Tibial artery (tissue), 4 donors: ENCODE data around the gene RAB6A.

Experiments
- DNase-seq, 2 donors: peaks; one replicate each; pipeline ENCODE4 v3.0.0-alpha.2; 2019
- H3K27ac ChIP-seq, 2 donors: fragments of 200-600 bp; sonication (generic) in 1 of 2; 1 replicate in 1 of 2; 2 replicates in 1 of 2; pipeline ENCODE4 v1.5.1; 2018 to 2019; ENCODE audit warnings: mild to moderate bottlenecking in 1 of 2
- H3K27me3 ChIP-seq, 2 donors: fragments of 200-600 bp; sonication (generic) in 1 of 2; one replicate each; pipeline versions ENCODE4 v1.5.1 to v1.6.0; 2016 to 2019
- H3K36me3 ChIP-seq, 3 donors: fragments of 200-600 bp; sonication (generic) in 2 of 3; one replicate each; pipeline ENCODE4 v1.5.1; 2016 to 2019; ENCODE audit warnings: mild to moderate bottlenecking in 2 of 3
- H3K4me1 ChIP-seq, 4 donors: fragments of 200-600 bp; sonication (generic) in 2 of 4; 1 replicate in 3 of 4; 2 replicates in 1 of 4; pipeline ENCODE4 v1.5.1; 2016 to 2019
- H3K4me3 ChIP-seq, 2 donors: fragments of 200-600 bp; sonication (generic) in 1 of 2; 1 replicate in 1 of 2; 2 replicates in 1 of 2; pipeline ENCODE4 v1.5.1; 2018 to 2019; ENCODE audit warnings: mild to moderate bottlenecking in 2 of 2
- H3K9me3 ChIP-seq, 3 donors: fragments of 200-600 bp; sonication (generic) in 1 of 3; one replicate each; pipeline ENCODE4 v1.5.1; 2016 to 2019
- intact Hi-C: fragments of 100-400 bp; cut with DNase I; formaldehyde crosslinking; loops from one replicate; pipeline ENCODE4 v1.15.0; 2023; ENCODE audit warnings: low total_unique reads
- TF ChIP-seq, protein P1 (sequence below), 2 experiments: fragments of 200-600 bp in 1 of 2; fragments of 450-650 bp in 1 of 2; IDR thresholded peaks; one replicate each; pipeline ENCODE4 v1.5.1; 2017 to 2019; ENCODE audit warnings: antibody characterized with exemption in 2 of 2, mild to moderate bottlenecking in 1 of 2, moderate library complexity in 1 of 2

RAB6A gene

DNA sequence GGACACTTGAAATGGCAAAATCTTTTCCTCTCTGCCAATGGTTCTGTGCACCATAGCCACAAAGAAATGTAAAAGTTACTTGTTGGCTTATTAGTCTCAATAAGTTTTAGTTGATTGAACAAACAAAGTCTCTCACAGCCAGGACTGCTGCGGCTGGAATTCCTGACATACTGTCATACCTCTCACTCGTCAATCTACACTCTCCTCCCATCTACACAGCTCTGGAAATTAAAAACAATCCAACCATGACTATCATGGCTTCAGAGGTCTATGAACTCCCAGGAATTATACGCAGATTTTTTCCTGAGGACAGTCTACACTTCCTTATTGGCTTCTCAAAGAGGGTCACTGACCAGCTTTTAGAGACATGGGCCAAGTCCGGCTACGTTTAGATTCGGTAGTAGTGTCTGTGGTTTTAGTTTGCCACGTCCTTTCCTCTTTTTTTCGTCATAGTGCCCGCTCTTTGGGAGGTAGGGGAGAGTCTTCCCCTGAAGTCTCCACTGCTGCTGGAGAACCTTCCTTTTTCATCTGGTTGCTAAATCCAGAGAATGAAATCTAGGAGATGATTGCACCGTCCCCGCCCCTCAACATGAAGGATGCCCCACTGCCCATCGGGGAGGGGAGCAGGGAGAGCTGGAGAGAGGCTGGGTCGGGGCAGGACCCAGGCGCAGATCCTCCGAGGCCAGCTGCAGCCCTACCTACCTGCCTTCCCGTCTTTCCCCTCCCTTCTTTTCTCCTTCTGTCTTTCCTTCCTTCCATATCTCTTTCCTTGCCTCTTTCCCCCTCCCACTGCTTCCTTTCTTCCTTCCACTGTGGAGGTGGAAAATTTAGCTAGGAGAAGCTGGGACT lies 115.5 kb downstream of the RAB6A start:
- Histone ChIP-seq H3K27me3 (peaks cover 0 to 14% of the 10 kb centered on the region in 2 donors), H3K36me3 (no peaks in the 10 kb centered on the region), H3K4me1 (peaks cover 0 to 13% (median 5%) of the 10 kb centered on the region in 4 donors), H3K27ac (no peak overlapping the region), H3K9me3 (no peaks in the 10 kb centered on the region), H3K4me3 (no peak overlapping the region)
- no peak for DNase-seq
- intact Hi-C loops, result no loop called here
- TF ChIP-seq, protein P1, sequence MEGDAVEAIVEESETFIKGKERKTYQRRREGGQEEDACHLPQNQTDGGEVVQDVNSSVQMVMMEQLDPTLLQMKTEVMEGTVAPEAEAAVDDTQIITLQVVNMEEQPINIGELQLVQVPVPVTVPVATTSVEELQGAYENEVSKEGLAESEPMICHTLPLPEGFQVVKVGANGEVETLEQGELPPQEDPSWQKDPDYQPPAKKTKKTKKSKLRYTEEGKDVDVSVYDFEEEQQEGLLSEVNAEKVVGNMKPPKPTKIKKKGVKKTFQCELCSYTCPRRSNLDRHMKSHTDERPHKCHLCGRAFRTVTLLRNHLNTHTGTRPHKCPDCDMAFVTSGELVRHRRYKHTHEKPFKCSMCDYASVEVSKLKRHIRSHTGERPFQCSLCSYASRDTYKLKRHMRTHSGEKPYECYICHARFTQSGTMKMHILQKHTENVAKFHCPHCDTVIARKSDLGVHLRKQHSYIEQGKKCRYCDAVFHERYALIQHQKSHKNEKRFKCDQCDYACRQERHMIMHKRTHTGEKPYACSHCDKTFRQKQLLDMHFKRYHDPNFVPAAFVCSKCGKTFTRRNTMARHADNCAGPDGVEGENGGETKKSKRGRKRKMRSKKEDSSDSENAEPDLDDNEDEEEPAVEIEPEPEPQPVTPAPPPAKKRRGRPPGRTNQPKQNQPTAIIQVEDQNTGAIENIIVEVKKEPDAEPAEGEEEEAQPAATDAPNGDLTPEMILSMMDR (IDR thresholded peaks at IDR 0.05), result no peak

DNA sequence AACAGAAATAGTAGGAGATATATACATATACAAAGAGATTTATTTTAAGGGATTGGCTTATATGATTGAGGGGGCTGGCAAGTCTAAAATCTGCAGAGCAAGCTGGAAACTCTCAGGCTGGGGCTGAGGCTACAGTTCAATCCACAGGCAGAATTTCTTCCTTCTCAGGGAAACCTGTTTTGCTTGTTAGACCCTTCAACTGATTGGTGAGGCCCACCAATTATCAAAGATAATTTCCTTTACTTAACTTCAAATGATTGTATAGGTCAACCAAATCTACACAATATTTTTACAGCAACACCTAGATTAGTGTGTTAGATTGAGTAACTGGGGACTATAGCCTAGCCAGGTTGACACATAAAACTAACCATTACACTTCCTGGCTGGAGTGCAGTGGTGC lies 119.2 kb downstream of the RAB6A start:
- TF ChIP-seq, protein P1 (IDR thresholded peaks at IDR 0.05), result no peak
- Histone ChIP-seq H3K36me3 (no peaks in the 10 kb centered on the region), H3K9me3 (no peaks in the 10 kb centered on the region), H3K27me3 (peaks cover 0 to 19% of the 10 kb centered on the region in 2 donors), H3K4me1 (peaks cover 0 to under 1% (median 0%) of the 10 kb centered on the region in 4 donors), H3K27ac (no peak overlapping the region), H3K4me3 (no peak overlapping the region)
- intact Hi-C loops, result no loop called here
- DNase-seq, result no peak

DNA sequence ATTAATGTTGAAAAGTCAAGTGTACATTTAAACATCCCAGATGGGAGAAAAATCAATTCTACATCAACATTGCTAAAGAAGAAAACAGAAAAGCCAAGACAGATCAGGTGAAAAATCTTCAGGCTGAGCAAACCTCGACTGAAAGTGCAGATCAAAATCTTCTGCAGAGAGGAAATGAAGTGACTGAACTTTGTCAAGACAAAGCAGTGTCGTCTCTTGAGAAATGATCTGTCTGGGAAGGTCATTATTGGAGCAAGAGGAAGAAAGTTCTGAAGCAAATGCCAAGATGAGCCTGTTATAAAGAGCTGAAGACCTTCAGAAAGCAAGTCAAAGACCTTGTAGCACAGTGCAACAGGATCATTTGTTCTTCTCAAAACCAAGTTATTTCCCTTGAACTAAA lies 120.3 kb downstream of the RAB6A start:
- intact Hi-C loops, result no loop called here

DNA sequence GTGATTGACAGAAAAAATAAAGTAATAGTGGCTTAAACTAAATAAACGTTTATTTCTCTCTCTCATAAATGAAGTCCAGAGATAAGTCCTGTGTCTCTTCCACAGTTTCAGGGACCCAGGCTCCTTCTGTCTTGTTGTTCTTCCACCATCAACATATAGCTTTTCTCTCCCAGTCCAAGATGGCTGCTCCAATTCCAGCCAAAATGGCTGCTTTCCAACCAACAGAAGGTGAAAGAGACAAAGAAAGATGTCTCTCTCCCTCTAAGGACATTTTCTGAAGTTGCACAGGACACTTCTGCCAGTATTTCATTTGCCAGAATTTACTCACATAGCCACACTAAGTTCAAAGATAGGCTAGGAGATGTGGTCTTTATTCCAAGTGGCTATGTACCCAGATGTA lies 123.9 kb downstream of the RAB6A start:
- Histone ChIP-seq H3K27ac (no peak overlapping the region), H3K27me3 (peaks cover 0 to 15% of the 10 kb centered on the region in 2 donors), H3K4me1 (no peaks in the 10 kb centered on the region), H3K9me3 (no peaks in the 10 kb centered on the region), H3K36me3 (no peaks in the 10 kb centered on the region), H3K4me3 (no peak overlapping the region)
- DNase-seq, result no peak
- TF ChIP-seq, protein P1 (IDR thresholded peaks at IDR 0.05), result no peak
- intact Hi-C loops, result no loop called here

More for the DNA sequence above, 120.3 kb downstream of the RAB6A start:
- Histone ChIP-seq H3K9me3 (no peaks in the 10 kb centered on the region), H3K4me3 (no peak overlapping the region), H3K27ac (no peak overlapping the region), H3K36me3 (no peaks in the 10 kb centered on the region), H3K27me3 (peaks cover 0 to 19% of the 10 kb centered on the region in 2 donors), H3K4me1 (no peaks in the 10 kb centered on the region)
- TF ChIP-seq, protein P1 (IDR thresholded peaks at IDR 0.05), result no peak
- DNase-seq, result no peak

DNA sequence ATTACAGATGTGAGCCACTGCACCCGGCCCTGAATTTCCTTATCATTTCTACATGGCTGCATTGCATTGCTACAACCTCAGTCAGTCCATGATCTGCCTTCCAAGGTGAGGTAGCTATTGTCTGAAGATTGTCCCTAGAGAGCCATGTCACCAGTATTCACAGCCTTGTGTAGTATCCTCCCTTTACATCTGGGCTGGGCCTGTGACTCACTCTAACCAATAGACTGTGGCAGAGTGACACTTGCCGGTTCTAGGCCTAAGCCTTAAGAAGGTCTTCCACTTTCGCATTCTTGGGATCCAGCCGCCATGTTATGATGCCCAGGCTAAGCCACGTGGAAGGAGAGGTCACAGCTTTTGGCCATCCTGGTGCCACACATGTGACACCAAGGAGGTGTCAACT lies 124.6 kb downstream of the RAB6A start:
- H3K4me1 ChIP-seq, result no peaks in the 10 kb centered on the region
- TF ChIP-seq, protein P1 (IDR thresholded peaks at IDR 0.05), result no peak
- no peaks in the 10 kb centered on the region for H3K36me3 ChIP-seq
- H3K4me3 ChIP-seq, result no peak overlapping the region
- H3K27ac ChIP-seq, result no peak overlapping the region
- no peaks in the 10 kb centered on the region for H3K9me3 ChIP-seq
- no peak for DNase-seq
- H3K27me3 ChIP-seq, result peaks cover 0 to 9% of the 10 kb centered on the region in 2 donors
- intact Hi-C loops, result no loop called here
